HG03175 (cell line): Measurements from ENCODE around the gene C19orf67.

Experiments
- ATAC-seq: cut with Tn5 transposase; IDR thresholded peaks from one replicate; pipeline ENCODE4 v1.9.1; 2021; ENCODE audit warnings: mild to moderate bottlenecking, moderate library complexity; ENCODE audit not compliant: unreplicated experiment

The C19orf67 gene

DNA sequence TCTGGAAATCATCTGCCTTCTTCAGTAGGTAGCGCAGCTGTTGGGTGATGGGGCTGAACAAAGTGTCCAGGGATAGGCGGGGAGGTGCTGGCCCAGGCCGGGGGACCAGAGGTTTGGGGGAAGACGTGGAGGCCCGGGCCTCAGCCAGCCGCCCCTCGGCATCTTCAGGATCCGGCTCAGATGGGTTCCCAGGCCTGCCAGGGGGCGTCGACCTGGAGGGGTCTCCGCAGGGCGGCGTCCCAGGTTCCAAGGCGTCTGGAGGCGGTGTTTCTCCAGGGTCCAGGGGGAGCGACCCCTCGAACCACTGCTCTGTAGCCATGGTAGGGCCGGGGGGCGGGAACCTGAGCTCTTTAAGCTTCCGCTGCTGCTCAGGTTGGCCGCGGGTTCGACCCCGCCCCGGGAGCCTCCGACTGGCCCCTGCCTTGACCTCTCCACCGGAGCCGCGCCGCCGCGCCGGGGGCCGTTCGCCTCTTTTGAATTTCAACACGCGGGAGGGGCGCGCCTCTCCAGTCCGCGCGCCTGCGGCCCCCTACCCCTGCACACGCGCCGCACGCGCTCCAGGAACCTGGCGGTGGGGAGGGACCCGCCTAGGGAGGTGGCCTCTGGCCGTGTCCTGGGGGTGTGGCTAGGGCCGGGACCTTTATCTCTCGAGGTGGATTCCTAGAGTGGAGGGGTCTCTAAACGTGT, at the start of gene C19orf67:
TSS of gene C19orf67 (minus strand) at position 475 of the 687 bp plus-strand sequence. CDS start at position 319, 156 bp downstream.
- no peak for ATAC-seq

DNA sequence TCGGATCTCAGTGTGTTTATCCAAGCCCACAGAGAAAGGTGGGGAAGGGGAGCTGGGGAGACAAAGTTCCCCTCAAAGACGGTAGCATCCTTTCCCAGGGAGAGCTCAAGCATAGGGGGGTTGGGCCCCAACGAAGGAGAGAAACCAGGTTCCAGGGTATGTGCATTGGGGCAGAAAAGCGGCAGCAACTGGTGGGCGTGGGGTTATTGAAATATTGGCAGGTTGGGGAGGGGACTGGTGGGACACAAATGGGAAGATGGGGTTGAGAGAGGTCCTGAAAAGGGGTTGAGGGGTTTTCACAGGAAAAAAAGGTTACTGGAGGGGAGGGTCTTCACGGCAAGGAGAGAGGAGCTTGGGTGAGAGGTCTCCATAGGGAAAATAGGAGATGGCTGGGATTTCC, 49.8 kb upstream of the C19orf67 start:
- ATAC-seq, result no peak

DNA sequence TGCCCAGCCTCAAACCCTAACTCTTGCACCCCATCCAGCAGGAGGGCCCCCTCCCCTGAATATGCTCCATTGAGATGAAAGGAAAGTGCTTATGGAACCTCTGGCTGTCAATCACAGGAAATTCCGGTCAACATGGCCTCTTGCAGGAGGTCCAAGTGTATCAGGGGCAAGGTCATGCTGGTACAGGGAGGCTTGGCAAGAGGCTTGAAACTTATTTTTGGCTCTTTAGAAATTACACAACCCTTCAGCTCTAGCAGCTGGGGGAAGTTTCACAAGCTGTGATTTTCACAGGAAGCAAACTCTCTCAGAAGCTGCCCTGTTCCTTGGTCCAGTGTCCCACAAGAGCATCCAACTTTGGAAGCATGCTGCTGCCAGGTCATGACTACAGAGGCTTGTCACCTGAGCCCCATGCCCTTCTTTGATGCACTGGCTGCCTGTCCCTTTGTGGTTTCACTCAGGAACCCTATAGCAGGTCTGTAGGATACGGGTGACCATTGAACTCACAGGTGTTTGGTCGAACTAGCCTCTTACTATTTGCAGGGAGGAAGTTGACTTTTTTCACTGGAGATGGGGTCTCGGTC, 42.4 kb upstream of the C19orf67 start:
- no peak for ATAC-seq

DNA sequence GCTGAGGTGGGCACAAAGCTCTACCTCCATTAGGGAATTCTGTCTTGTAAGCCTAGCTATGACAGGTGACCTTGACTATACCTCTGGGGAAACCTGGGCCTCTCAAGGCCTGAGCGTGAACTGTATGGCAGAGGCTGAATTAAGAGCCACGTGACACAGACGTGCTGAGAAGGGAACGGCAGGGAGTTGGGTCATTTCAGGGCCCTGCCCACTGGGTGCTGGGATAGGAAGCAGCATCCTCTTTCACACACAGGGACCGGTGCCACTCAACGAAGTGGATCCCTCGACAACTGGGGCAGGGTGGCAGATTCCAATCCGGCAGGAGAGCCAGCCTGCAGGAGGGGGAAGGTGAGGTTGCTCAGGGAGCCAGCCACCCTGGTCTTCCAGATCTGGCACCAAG, 41.6 kb upstream of the C19orf67 start:
- ATAC-seq, result no peak

DNA sequence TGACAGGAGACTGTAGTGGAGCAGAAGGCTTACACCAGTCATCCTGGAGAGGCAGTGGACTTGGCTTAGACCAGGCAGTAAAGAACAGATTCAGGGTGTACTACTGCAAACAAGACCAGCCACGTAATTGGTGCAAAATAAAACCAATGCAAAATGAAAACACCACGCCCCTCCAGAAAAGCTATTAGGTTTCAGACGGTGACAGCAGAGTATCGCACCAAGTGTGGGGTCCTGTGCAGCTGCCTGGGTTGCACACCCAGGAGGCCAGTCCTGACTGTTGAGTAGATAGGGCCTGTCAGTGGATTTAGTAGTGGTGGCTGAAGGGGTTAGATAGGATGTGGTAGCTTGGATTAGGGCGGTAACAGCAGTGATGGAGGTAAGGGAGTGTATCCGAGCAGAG, 37.3 kb upstream of the C19orf67 start:
- no peak for ATAC-seq

DNA sequence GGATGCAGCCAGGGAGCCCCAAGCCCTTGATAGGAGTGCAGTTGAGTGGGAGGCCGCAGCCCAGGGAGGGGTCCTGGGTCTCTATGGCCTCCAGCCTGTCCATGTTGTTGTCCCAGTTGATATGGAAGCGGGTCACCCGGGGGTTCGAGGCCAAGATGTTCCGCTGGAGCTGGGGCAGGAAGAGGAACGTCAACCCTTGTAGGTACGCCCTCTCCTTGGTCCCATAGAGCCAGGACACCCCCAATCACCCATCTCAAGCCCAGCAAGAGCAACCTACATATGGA, 34.9 kb upstream of the C19orf67 start:
- ATAC-seq, result no peak

DNA sequence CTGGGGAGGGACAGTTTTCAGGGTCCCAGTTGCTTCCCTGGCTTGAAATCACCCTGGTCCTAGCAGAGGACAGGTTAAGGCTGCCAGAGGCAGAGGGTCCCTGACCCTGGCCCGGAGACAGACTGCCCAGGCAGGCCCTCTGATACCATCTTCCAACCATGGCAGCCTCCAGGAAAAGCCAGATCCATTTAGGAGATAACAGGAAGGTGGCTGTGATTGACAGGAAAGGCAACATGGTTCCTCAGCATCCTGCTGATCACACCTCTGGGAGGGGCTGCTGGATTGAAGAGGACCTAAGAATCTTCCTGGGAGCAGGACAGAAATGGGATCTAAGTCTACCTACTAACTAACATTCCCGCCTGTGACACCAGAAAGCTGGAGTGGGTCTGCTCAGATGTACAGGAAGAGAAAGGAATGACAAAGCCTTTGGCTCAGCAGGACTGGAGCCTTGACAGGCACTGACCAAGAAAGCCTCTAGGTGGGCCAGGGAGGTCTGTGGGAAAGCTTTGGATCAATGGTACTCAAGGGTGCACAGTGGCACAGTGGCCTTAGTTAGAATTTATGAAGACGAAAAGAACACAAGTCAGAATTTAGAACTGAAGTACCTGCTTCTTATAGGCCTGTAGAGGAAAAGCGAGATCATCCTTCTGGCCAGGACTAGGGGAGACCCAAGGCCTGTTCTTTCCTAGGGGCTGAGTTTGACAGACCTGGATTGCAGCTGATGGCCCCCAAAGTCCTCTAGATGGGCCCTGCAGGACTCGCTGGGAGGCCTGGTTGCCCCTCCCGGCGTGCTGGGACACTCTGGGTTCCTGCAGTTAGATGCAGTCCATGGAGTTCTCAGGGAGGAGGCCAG, 34.3 kb upstream of the C19orf67 start:
- no peak for ATAC-seq

DNA sequence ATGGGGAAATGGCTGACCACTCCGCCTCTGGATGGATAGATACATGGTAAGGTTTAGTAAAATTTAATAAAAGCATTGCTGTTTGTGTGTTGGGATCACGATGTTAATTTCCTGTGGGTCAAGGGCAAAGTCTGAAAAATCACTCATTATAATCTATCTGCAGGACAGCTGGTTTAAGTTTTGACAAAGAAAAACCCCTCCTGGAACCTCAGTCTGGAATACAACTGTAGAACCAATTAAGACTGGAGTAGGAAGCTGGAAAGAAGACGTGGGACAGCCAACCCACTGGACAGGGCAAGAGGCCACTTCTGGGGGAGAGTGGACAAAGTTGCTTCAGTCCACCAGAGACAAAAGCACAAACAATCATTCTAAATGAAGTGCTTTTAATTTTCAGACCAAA, 33.6 kb upstream of the C19orf67 start:
- no peak for ATAC-seq

DNA sequence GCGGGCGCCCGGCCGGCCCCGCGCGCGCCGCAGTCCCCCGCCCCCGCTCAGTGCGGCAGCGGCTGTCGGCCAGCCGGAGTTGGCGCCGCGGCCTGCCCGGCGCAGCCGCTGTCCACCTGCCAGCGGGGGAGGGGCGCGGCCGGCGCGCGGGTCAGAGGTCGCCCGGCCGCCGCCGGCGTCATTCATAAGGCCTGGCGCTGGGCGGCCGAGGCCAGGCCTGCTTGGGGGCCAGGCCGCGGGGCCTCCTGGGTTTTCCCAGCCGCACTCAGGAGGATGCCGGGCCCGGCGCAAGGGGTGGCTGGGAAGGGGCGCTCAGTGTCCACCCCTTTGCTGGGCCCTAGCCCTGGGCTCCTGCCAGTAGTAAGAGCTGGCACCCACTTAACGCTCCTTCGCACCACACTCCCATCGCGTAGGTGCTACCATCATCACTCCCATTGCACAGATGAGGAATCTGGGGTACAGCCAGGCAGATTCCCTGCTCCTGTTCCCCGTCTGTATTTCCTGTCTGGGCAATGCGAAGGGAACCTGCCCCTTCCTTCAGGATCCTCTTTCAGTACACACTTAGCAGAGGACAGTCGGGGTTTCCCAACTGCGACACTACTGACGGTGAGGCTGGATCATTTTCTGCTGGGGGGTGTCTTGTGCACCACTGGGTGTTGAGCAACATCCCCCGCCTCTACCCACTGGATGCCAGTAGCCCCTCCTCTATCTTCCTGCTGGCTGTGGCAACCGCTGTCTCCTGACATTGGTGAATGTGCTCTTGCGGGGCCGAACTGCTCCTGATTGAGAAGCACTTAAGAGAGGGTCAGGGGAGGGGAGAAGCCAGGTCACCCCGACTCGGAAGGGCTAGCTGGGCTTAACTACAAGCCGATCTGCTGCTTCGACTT, 32.8 kb upstream of the C19orf67 start:
- ATAC-seq, result peak; percentile 27

DNA sequence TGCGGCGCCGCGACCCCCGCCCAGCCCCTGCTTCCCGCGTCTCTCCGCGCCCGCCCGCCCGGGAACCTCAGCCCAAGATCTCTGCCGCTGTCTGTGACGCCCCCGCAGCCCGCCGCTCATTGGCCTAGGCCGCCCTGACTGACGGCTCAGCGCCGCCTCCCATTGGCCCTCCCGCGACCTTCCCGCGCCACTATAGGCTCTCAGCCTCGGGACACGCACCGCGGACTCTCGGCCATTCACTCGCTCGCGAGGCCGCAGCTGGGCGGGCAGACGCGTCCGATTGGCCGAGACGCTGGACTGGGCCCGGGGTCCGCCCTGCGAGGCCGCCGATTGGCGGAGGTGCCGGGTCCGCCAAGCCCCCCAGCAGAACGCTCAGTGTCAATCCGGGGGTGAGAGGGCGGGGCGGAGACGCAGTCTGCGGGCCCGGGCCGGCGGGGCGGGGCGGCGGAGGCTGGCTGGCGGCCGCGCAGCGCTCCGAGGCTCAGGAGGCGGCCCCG, 32.1 kb upstream of the C19orf67 start, which contains the start of gene PRKACA:
TSS of gene PRKACA (minus strand) at position 95 of the 497 bp plus-strand sequence. CDS start 215 bp downstream, outside the sequence.
- peak; percentile 89 for ATAC-seq

DNA sequence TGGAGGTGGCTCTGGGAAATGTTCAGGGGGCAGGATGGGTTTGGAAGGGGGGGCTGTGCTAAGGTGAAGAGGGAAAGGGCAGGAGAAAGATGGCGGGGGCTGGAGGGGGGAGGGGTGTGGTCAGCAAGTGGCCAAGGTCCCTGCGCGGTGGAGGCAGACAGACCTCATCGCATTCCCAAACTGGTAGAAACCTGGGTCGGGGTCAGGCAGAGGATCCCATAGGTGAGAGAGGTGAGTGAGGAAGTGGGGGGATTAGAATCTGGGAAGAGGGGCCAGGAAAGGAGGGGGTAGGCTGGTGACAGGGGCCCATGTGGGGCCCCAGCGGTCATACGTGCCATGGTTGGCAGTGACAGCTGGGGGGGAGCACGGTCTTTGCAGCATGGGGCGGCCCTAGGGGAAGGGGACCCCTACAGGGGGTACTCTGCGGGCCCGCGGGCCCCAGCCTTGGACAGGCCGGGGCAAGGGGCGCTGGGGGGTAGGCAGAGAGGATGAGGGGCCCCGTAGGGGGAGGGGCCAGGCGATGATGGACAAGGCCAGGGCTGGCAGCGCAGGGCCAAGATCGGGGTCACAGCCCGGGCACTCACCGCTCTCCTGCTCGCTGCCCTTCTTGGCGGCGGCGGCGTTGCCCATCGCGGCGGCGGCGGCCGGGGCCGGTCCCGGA, 31.5 kb upstream of the C19orf67 start:
- peak; percentile 8 for ATAC-seq

DNA sequence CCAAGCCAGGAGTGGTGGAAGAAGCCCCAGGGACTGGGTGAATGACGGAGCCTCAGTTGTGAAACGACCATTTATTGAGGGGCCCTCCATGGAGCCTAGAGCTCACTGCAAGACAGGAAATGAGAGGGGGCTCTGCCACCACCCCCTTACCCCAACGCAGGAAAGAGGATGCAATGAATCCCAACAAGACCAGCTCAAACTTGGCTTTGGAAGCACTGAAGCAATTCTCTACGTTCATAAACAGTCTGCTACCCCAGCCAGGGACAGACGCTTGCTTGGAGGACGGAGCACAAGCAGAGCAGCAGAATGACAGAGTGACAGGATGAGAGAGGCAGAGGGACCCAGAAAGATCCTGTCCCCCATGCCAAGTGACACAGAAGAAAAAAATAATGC, 30.9 kb upstream of the C19orf67 start:
- no peak for ATAC-seq

DNA sequence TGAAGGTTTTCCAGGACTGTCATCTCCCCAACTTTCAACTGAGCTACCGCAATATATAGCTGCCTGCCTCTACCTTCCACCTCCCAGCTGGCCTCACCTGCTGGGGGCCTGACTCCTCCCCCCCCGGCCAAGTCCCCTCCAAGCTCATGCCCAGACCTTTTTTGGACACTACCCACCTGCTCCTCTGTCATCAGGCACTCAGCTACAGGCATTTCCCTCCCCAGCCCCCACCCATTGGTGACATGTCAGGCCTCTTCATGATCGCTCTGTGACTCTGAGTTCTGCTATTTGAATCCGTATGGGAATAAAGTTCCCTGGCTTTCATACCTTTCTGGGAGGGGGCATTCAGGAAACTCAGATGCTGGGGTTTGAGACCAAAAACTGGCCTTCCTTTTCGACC, 30.2 kb upstream of the C19orf67 start:
- no peak for ATAC-seq

DNA sequence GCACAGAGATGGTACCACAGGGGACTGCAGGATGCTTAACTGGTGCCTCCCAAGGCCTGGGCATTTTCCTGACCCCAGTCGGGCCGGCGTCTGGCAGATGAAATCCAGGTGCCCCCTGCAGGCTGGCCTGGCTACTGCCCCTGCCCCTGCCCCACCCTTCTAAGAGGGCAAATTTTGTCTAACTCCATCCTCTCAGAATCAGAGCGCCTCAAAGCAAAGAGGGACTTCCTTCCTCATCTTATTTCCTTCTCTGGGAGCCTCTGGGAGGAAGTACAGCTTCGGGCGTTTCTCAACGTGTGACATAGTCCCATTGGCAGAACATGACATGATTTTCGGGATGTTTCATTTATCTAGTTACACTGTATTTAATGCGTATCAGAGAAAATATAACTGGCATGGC, 29.3 kb upstream of the C19orf67 start:
- no peak for ATAC-seq

DNA sequence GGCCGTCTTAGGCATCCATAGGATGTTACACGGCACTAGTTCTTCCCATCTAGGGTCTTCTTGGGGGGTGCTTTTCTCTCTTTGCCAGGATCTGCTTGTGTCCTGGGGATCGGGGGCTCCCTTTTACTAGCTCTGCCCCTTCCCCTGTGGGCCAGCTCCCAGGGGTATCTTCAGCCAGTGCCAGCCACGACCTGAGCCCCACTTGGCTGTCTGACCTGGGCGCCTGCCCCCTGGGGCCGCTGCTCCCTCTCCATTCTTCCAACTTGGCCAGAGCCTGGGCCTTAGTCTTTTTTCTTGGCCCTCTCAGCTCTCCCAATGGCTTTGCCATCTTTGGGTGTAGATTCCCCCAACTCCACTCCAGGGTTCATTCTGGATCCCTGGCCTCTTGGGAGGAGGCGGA, 28.9 kb upstream of the C19orf67 start:
- ATAC-seq, result no peak

DNA sequence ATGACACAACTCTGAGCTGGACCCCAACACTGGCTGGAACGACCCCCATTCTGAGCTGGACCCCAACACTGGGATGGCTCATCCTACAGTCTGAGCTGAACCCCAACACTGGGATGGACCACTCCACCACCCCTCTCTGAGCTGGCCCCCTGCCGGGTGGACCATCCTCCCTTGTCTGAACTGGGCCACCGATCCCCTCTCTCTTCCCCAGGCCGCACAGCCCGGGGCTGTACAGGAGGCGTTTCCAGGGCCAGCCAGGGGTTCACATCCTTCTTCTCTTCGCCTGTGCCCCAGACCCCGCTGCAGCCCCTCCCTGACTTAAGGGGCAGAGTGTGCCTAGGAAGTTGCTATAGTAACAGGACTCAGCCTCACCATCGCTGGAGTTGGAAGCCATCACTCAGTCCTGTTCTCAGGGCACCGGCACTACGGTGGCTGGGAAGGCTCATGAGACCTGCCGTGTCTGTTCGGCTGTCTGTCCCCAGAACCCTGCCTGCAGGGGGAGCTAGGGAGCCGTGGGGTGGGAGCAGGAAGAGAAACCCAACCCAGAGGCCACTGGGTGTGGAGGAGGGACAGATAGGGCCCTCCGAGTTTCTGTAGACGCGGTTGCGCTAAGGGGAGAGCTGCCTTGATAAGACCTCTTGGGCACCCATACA, 28.3 kb upstream of the C19orf67 start:
- no peak for ATAC-seq

DNA sequence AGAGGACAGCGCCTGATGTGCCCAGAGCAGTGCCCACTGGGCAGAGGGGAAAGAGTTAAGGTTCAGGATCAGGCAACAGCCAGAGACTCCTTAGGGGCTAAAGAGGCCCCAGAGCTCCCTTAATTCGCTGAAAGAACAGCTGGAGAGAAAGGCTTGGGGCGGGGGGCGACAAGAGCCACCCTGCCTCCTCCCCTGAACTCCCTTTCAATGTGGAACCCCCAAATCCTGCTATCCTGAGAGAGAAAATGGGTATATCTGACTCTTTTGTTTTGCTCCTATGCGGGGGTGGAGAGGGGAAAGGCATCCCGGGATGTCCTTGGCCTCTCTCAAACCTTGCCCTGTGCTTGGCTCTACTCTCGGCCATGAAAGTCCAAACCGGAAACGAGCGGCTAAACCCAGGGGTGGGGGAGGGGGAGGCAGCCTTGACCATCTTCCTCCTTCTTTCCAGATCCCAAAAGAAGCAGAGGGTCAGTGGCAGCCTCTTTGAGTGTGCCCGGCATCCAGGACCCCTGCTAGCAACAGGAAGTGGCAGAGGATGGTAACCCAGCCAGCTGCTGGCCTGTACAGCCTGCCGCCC, 27.3 kb upstream of the C19orf67 start:
- ATAC-seq, result no peak

DNA sequence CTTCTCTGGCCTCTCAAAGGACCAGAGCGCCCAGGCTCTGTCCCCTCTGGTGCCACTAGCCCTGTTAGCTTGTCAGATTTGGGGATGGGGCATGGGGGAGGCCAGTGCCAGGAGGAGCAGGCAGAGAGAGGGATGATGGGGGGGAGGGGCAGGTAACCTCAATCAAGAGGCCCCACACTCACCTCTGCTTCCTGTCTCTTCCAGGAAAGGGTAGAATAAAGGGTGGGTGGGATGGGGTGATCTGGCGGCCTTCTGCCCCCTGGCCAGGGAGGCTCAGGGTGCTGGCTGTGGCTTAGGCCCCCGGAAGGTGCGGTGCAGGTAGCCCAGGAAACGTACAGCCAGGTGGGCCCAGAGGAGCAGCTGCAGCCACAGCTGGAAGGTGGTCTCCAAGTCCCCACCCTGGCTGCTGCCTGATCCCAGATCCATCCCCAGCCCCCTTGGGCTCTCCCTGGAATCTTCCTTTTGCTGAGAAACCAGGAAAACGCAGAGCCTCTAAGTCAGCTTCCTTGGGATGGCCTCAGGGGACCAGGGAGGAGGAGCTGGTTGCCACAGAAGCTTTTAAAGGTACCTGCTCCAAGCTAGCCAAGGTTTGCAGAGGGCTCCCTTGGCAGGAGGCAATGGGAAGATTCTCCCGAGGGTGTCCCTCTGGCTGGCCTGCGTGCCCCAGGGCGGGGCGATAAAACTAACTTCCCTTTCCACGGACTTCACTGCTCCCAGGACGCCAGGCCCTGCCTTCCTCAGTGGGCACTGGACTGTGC, 26.6 kb upstream of the C19orf67 start:
- no peak for ATAC-seq

DNA sequence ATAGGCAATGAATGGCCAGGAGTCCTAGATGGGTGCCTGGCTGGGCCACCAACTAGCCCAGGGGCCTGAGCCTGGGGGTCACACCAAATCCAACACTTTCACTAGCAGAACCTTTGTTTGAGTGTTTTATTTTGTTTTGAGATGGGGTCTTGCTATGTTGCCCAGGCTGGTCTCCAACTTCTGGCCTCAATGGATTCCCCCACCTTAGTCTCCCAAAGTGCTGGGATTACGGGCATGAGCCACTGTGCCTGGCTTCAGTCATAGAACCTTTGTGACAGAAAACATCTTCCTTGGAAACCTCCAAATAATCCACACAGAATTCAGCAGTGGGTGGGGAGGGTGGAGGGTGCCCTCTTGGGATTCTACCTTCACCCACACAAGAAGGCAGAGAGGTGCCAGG, 25.9 kb upstream of the C19orf67 start:
- no peak for ATAC-seq
